Transverse colon (tissue), 4 donors: ENCODE results near the gene AADAT. TPM values are rescaled to one million over a fixed set of nuclear protein-coding genes. Genes with fewer than 3 reads are reported as not detected.

Source experiments
- DNase-seq: peaks from one replicate; pipeline ENCODE4 v3.0.0-alpha.2; 2019
- H3K27ac ChIP-seq, 4 donors: fragments of 200-600 bp; sonication (generic); 2 replicates each; pipeline ENCODE4 v1.5.1; 2016 to 2018; ENCODE audit warnings: inconsistent platforms in 4 of 4
- H3K27me3 ChIP-seq: fragments of 200-600 bp; sonication (generic); 2 replicates; pipeline ENCODE4 v1.5.1; 2017; ENCODE audit warnings: inconsistent platforms
- H3K36me3 ChIP-seq, 4 donors: fragments of 200-600 bp; sonication (generic); 2 replicates each; pipeline ENCODE4 v1.5.1; 2017 to 2019; ENCODE audit warnings: inconsistent platforms in 4 of 4
- H3K4me1 ChIP-seq, 4 donors: fragments of 200-600 bp; sonication (generic); 2 replicates each; pipeline ENCODE4 v1.5.1; 2017 to 2020; ENCODE audit warnings: inconsistent platforms in 4 of 4
- H3K4me3 ChIP-seq, 4 donors: fragments of 200-600 bp; sonication (generic); 1 replicate in 1 of 4; 2 replicates in 3 of 4; pipeline versions ENCODE4 v1.5.1 to v1.6.1; 2017 to 2019; ENCODE audit warnings: inconsistent platforms in 4 of 4
- H3K9me3 ChIP-seq, 2 donors: fragments of 200-600 bp; sonication (generic); 2 replicates each; pipeline ENCODE4 v1.5.1; 2017 to 2019; ENCODE audit warnings: inconsistent platforms in 2 of 2
- CTCF ChIP-seq, 5 experiments: fragments of 200-600 bp in 3 of 5; fragments of 450-650 bp in 2 of 5; sonication (generic) in 3 of 5; IDR thresholded peaks; 1 replicate in 2 of 5; 2 replicates in 3 of 5; pipeline ENCODE4 v1.5.1; 2016 to 2017; ENCODE audit warnings: antibody characterized with exemption in 5 of 5, inconsistent platforms in 3 of 5, mild to moderate bottlenecking in 2 of 5, moderate library complexity in 1 of 5
- EP300 ChIP-seq: sonication (generic); formaldehyde crosslinking; IDR thresholded peaks from one replicate; pipeline ENCODE4 v1.6.1; 2017; ENCODE audit warnings: antibody characterized with exemption, low read depth
- POLR2A ChIP-seq: fragments of 450-650 bp; IDR thresholded peaks from one replicate; pipeline ENCODE4 v1.6.1; 2016; ENCODE audit warnings: antibody characterized with exemption, mild to moderate bottlenecking, moderate library complexity
- POLR2AphosphoS5 ChIP-seq, 3 donors: sonication (generic); formaldehyde crosslinking; IDR thresholded peaks; one replicate each; pipeline ENCODE4 v1.6.1; 2016; ENCODE audit warnings: antibody characterized with exemption in 3 of 3
- WGBS, 2 donors: methylation state at CpG; one replicate each; pipeline ENCODE4 v1.1.5; 2018; ENCODE audit warnings: low coverage in 1 of 2; 5-methylcytosine and 5-hydroxymethylcytosine counted together
- in situ Hi-C, 4 donors: fragments of 200-750 bp; cut with MboI; loops; one replicate each; pipeline versions ENCODE4 v1.15.0 to v1.15.1; 2017; ENCODE audit warnings: low sequenced_read_pairs in 3 of 4, low pct_ligation_motif_present in 1 of 4, low pct_unique_long_range_greater_than_20kb in 1 of 4
- intact Hi-C: fragments of 100-400 bp; cut with DNase I; formaldehyde crosslinking; loops from one replicate; pipeline ENCODE4 v1.15.1; 2023; ENCODE audit warnings: low total_unique reads
- total RNA-seq, 4 donors: library from RNA; depleted of rRNA; stranded (reverse); fragments of >200 nt; gene quantifications; one replicate each; pipeline ENCODE4 v1.1.0, GENCODE V29; 2016

Gene AADAT
- total RNA-seq, 4 donors from 2014 or later = 2.7 to 10.9 (median 4.0) TPM; not detected in 1

- peak overlapping the region; percentile 64 to 73 (median 70) for H3K27ac ChIP-seq
- no peaks in the 10 kb centered on the region for H3K9me3 ChIP-seq
- 0 to 13% methylated on average over 7 to 18 of the region's 18 CpGs for WGBS, 2 donors
- H3K27me3 ChIP-seq = no peaks in the 10 kb centered on the region
- TF ChIP-seq POLR2A (no peak), POLR2AphosphoS5 (IDR thresholded peaks at IDR 0.05) (no peak), EP300 (no peak), CTCF (IDR thresholded peaks at IDR 0.05) (no peak)
- peak; percentile 10 for DNase-seq
- intact Hi-C loops = no loop called here
- peak overlapping the region; percentile 55 to 68 (median 61) for H3K4me3 ChIP-seq
- H3K4me1 ChIP-seq = peaks cover 0 to 22% (median 11%) of the 10 kb centered on the region in 4 donors
- in situ Hi-C loops = no loop called here
- H3K36me3 ChIP-seq = no peaks in the 10 kb centered on the region
Measured at GRCh38 chr4:170089274-170089667, 485 bp downstream of the AADAT start.

GRCh38 chr4:170088716-170089115 is 1.0 kb downstream of the AADAT start:
- in situ Hi-C loops = no loop called here
- Histone ChIP-seq H3K4me1 (peaks cover 0 to 22% (median 11%) of the 10 kb centered on the region in 4 donors), H3K9me3 (no peaks in the 10 kb centered on the region)

GRCh38 chr4:170087163-170087700 is 2.5 kb downstream of the AADAT start:
- H3K4me3 ChIP-seq = no peak overlapping the region
- intact Hi-C loops (no loop called here), in situ Hi-C loops (no loop called here)
- WGBS, 2 donors = 70 to 73% methylated on average over 4 of the region's 4 CpGs
- H3K36me3 ChIP-seq = no peaks in the 10 kb centered on the region
- H3K4me1 ChIP-seq = peaks cover 0 to 22% (median 11%) of the 10 kb centered on the region in 4 donors
- DNase-seq = no peak
- no peak for TF ChIP-seq POLR2A
- no peak for TF ChIP-seq EP300
- no peak for TF ChIP-seq POLR2AphosphoS5 (IDR thresholded peaks at IDR 0.05)
- no peak for TF ChIP-seq CTCF (IDR thresholded peaks at IDR 0.05)
- no peaks in the 10 kb centered on the region for H3K27me3 ChIP-seq
- H3K27ac ChIP-seq = no peak overlapping the region
- H3K9me3 ChIP-seq = no peaks in the 10 kb centered on the region

More at GRCh38 chr4:170088716-170089115, 1.0 kb downstream of the AADAT start:
- WGBS, 2 donors = 40 to 64% methylated on average over 1 to 2 of the region's 2 CpGs
- TF ChIP-seq EP300 (no peak), POLR2AphosphoS5 (IDR thresholded peaks at IDR 0.05) (no peak), CTCF (IDR thresholded peaks at IDR 0.05) (no peak), POLR2A (no peak)
- H3K4me3 ChIP-seq = peak overlapping the region in 3 of 4 donors; percentile 59 to 68 (median 63)
- intact Hi-C loops = no loop called here
- DNase-seq = no peak
- H3K36me3 ChIP-seq = no peaks in the 10 kb centered on the region
- H3K27ac ChIP-seq = no peak overlapping the region
- no peaks in the 10 kb centered on the region for H3K27me3 ChIP-seq

- H3K9me3 ChIP-seq = no peaks in the 10 kb centered on the region
- H3K4me1 ChIP-seq = peaks cover 0 to 3% (median 0%) of the 10 kb centered on the region in 4 donors
- in situ Hi-C loops = no loop called here
- 63 to 70% methylated on average over 2 of the region's 2 CpGs for WGBS, 2 donors
- peaks cover 0 to 7% (median 2%) of the 10 kb centered on the region in 4 donors for H3K36me3 ChIP-seq
- no peaks in the 10 kb centered on the region for H3K27me3 ChIP-seq
- no peak for DNase-seq
- TF ChIP-seq CTCF (IDR thresholded peaks at IDR 0.05) = no peak
- no peak for TF ChIP-seq POLR2A
- TF ChIP-seq EP300 = no peak
- no peak for TF ChIP-seq POLR2AphosphoS5 (IDR thresholded peaks at IDR 0.05)
- intact Hi-C loops = no loop called here
- H3K4me3 ChIP-seq = no peak overlapping the region
- H3K27ac ChIP-seq = no peak overlapping the region
Measured at GRCh38 chr4:170083541-170083940, 6.2 kb downstream of the AADAT start.
